LNCaP clone FGC (cell line): Measurements from ENCODE around the gene INPP5A.

Experiments
- DNase-seq: peaks from one replicate; pipeline ENCODE4 v3.0.0-alpha.2; 2011; ENCODE audit warnings: low read depth
- H3K4me3 ChIP-seq: 2 replicates; pipeline ENCODE4 v1.5.1; 2011; ENCODE audit warnings: mild to moderate bottlenecking, low read depth, low read length, control low read depth
- TF ChIP-seq, protein P1 (sequence below): IDR thresholded peaks from 2 replicates; pipeline ENCODE4 v1.5.1; 2012; ENCODE audit warnings: mild to moderate bottlenecking; ENCODE audit not compliant: control insufficient read depth, insufficient read depth; ENCODE audit errors: extremely low read depth

The INPP5A gene

DNA sequence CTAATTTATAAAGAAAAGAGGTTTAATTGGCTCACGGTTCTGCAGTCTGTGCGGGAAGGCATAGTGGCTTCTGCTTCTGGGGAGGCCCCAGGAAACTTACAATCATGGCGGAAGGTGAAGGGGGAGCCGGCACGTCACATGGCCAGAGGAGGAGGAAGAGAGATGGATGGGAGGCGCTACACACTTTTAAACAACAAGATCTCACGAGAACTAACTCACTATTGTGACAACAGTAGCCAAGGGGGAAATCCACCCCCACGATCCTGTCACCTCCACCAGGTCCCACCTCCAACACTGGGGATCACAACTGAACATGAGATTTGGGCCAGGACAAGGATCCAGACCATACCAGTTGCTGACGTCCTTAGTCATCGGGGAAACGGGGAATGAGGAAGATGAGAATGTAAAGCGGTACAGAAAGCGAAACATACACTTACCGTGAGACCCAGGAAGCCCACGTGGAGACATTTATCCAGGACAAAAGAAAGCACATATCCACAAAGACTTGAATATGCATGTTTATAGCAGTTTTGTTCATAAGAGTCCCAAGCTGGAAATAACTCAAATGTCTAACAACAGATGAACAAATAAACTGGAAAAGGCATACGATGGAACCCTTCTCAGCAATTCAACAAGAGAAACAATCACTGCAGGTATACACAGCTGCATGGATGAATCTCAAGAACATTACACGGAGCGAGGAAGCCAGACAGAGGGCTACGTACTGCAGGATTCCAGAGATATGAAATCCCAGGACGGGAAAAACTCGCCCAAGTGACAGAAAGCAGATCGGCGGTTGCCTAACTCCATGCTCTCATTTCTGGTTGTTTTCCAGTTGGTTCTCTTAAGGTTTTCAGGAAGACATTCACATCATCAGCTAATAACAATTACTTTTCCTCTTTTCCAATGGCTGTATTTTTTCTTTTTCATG lies 26.2 kb upstream of the INPP5A start:
- TF ChIP-seq, protein P1, sequence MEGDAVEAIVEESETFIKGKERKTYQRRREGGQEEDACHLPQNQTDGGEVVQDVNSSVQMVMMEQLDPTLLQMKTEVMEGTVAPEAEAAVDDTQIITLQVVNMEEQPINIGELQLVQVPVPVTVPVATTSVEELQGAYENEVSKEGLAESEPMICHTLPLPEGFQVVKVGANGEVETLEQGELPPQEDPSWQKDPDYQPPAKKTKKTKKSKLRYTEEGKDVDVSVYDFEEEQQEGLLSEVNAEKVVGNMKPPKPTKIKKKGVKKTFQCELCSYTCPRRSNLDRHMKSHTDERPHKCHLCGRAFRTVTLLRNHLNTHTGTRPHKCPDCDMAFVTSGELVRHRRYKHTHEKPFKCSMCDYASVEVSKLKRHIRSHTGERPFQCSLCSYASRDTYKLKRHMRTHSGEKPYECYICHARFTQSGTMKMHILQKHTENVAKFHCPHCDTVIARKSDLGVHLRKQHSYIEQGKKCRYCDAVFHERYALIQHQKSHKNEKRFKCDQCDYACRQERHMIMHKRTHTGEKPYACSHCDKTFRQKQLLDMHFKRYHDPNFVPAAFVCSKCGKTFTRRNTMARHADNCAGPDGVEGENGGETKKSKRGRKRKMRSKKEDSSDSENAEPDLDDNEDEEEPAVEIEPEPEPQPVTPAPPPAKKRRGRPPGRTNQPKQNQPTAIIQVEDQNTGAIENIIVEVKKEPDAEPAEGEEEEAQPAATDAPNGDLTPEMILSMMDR: no peak
- no peak for DNase-seq

DNA sequence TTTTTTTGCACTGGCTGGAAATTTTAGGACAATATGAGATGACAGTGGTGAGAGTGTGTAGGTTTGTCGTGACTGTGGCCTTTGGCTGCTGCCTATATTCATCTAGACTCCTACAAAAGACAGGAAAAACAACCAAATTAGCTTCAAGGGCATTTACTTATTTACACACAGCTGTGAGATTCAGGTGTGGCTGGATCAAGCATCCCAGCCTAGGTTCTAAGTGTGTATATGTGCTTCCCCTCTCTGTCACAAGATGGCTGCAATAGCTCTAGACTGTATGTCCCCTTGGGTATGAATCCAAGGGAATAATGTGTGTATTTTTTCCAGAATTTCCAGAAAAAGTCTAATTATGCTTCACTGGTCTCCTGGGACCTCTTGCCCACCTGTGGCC lies 25.5 kb upstream of the INPP5A start:
- no peak for DNase-seq
- H3K4me3 ChIP-seq: no peak overlapping the region
- TF ChIP-seq, protein P1: no peak

More for the DNA sequence above, 26.2 kb upstream of the INPP5A start:
- H3K4me3 ChIP-seq: no peak overlapping the region

DNA sequence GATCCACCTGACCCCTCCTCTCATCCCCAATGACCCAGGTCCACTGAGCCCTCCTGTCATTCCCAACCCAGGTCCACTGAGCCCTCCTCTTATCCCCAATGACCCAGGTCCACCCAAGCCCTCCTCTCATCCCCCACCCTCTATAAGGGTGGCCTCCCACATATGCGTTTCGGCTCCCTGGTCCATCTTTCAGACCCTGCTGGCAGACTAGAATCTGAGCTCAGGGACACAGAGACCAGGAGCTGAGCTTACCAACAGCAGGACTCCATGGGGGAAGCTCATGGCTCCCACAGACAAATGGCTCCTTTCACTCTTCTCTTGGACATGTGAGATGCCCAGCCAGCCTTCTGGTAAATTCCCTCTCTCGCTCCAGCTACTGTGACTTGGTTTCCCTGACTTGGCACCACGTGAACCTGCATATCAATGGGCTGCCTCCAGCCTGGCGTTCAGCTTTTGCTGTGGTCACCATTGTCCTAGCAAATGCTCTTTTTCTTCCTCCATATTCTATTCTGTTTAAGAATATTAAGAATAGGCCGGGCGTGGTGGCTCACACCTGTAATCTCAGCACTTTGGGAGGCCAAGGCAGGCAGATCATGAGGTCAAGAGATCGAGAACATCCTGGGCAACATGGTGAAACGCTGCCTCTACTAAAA lies 24.8 kb upstream of the INPP5A start:
- H3K4me3 ChIP-seq: no peak overlapping the region
- TF ChIP-seq, protein P1: no peak
- no peak for DNase-seq

DNA sequence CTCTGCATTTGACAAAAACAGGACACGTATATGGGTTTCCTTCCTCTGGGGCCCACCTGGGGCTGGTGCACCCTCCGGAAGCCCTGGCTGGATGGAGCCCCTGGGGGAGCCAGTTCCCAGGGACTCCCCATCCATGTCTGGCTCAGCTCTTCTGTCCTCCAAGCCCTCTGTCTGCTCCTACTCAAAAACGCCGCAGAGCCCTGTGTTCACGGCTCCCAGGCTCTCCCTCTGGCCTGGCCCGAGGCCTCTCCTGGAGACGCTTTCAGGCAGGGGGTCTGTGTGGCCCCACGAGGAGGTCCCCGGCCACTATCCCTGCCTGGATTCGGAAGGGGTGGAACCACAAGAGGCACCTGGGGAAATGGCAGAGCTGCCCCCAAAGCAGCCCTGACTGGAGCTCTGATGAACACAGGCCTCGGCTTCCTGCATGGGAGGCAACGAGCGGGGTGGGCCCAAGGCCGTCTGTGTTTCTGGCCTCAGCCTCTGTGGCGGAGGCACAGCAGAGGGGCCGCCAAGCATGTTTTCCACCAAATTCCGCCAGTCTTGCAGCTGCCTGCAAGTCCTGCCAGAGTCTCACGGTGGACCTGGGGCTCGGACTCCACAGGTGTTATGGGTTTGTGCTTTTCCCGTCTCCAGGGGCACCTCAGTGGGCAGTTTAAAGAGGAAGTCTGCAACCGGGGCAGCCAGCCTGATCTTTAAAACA lies 22.6 kb upstream of the INPP5A start:
- TF ChIP-seq, protein P1: no peak
- H3K4me3 ChIP-seq: no peak overlapping the region
- no peak for DNase-seq

DNA sequence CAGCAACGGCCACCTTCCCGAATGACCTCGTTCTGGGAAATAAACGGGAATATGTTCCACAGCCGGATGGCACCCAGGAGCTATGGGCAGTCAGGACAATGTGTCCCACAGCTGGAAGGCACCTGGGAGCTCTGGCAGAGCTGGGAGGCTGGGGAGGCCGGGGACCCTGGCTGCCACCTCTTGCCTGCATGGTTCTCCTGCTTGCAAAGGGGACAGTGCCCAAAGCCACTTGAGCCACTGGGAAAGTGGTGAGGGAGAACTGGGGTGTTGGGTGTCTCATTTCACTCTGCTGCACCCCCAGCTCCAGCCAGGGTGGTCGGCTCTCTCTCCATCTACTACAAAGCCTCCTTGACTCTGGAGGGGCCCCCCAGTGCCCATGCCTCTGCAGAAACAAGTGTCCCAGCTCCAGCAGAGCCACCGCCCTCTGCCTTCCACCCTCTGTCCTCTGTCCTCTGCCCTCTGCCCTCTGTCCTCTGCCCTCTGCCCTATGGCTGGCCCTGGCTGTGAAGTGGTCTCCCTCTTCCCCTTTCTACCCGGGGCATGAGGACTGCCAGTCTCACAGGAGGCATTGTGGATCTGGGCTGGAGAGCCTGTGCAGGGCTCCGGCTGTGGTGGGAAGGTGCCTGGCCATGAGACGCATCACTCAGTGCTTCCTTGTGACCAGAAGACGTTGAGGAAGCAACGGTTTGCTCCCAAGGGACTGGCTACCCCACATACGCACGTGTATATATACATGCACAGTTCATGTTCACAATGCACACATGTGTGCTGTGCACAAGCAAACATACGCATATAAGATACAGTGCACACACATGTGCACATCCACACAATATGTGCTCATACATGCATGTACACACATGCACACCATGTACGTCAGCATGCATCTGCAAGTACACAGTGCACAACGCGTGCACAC lies 21.5 kb upstream of the INPP5A start:
- peak overlapping the region; percentile 42; the same call in 1 of the 2 replicates for H3K4me3 ChIP-seq
- TF ChIP-seq, protein P1: no peak
- no peak for DNase-seq
